ENCODE results near the gene REC114.
"Not testable (repeated sequence)": the region's sequence is repeated elsewhere in the genome, so short reads cannot be mapped to it uniquely, and the experiment has no call there.

The REC114 gene

GRCh38 chr15:73455876-73456275, 12.9 kb downstream of the REC114 start:
- DNase-seq (ENCODE audit: low read depth): no peak

- no peak for DNase-seq (ENCODE audit: low read depth)
These were observed 14.4 kb downstream of the REC114 start for GRCh38 chr15:73457334-73457733.

- no peak for DNase-seq (ENCODE audit: low read depth)
These were observed 17.7 kb downstream of the REC114 start for GRCh38 chr15:73460662-73461061.

GRCh38 chr15:73464602-73465001, 21.6 kb downstream of the REC114 start:
- DNase-seq (ENCODE audit: low read depth): no peak

- DNase-seq (ENCODE audit: low read depth): no peak
These were observed 24.8 kb downstream of the REC114 start for GRCh38 chr15:73467758-73468157.

GRCh38 chr15:73474785-73475184, 31.8 kb downstream of the REC114 start:
- DNase-seq (ENCODE audit: low read depth): no peak

GRCh38 chr15:73476704-73477216, 33.8 kb downstream of the REC114 start:
- no peak for DNase-seq (ENCODE audit: low read depth)

- DNase-seq (ENCODE audit: low read depth): no peak
These were observed 37.1 kb downstream of the REC114 start for GRCh38 chr15:73480050-73480449.

- DNase-seq (ENCODE audit: low read depth): no peak
These were observed 39.2 kb downstream of the REC114 start for GRCh38 chr15:73482166-73482565.

- DNase-seq (ENCODE audit: low read depth): no peak
These were observed 40.1 kb downstream of the REC114 start for GRCh38 chr15:73483053-73483452.

- DNase-seq (ENCODE audit: low read depth): no peak
These were observed 42.4 kb downstream of the REC114 start for GRCh38 chr15:73485372-73485771.

GRCh38 chr15:73485885-73486284, 42.9 kb downstream of the REC114 start:
- not testable (repeated sequence) for DNase-seq (ENCODE audit: low read depth)

GRCh38 chr15:73488698-73489097, 45.7 kb downstream of the REC114 start:
- DNase-seq (ENCODE audit: low read depth): no peak

- no peak for DNase-seq (ENCODE audit: low read depth)
These were observed 51.0 kb downstream of the REC114 start for GRCh38 chr15:73493922-73494321.

GRCh38 chr15:73495181-73495580, 52.2 kb downstream of the REC114 start:
- DNase-seq (ENCODE audit: low read depth): no peak

GRCh38 chr15:73500696-73501095, 57.7 kb downstream of the REC114 start:
- no peak for DNase-seq (ENCODE audit: low read depth)

- DNase-seq (ENCODE audit: low read depth): no peak
These were observed 61.9 kb downstream of the REC114 start for GRCh38 chr15:73504885-73505284.

- DNase-seq (ENCODE audit: low read depth): no peak
These were observed 72.6 kb downstream of the REC114 start for GRCh38 chr15:73515527-73515926.

GRCh38 chr15:73517566-73517965, 74.6 kb downstream of the REC114 start:
- no peak for DNase-seq (ENCODE audit: low read depth)

- DNase-seq (ENCODE audit: low read depth): no peak
These were observed 75.4 kb downstream of the REC114 start for GRCh38 chr15:73518180-73518862.

- DNase-seq (ENCODE audit: low read depth): no peak
These were observed 76.1 kb downstream of the REC114 start for GRCh38 chr15:73518876-73519733.

- DNase-seq (ENCODE audit: low read depth): no peak
These were observed 79.0 kb downstream of the REC114 start for GRCh38 chr15:73522011-73522410.

- no peak for DNase-seq (ENCODE audit: low read depth)
These were observed 82.0 kb downstream of the REC114 start for GRCh38 chr15:73524919-73525318.
